C4-2B (cell line): ENCODE data around the gene CARD10.
"Not testable (repeated sequence)": the region's sequence is repeated elsewhere in the genome, so short reads cannot be mapped to it uniquely, and the experiment has no call there.

ENCODE experiments used
- ZFX ChIP-seq: fragments of 450-650 bp; IDR thresholded peaks from 2 replicates; pipeline ENCODE4 v1.6.1; 2017
- TF ChIP-seq, protein P1 (sequence below): fragments of 450-650 bp; conservative IDR thresholded peaks from 2 replicates; pipeline ENCODE4 v1.5.1; 2017; ENCODE audit warnings: mild to moderate bottlenecking

DNA sequence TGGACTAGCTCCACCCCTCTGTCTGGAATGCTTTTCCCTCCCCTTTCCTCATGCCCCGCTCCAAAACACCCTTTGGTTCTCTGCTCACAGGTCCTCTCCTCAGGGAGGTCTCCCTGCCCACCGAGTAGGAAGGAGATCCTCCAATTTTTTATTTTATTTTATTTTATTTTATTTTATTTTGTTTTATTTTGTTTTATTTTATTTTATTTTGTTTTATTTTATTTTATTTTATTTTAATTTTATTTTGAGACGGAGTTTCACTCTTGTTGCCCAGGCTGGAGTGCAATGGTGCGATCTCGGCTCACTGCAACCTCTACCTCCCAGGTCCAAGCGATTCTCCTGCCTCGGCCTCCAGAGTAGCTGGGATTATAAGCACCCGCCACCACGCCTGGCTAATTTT is 8.7 kb upstream of the CARD10 start:
- TF ChIP-seq, protein P1, sequence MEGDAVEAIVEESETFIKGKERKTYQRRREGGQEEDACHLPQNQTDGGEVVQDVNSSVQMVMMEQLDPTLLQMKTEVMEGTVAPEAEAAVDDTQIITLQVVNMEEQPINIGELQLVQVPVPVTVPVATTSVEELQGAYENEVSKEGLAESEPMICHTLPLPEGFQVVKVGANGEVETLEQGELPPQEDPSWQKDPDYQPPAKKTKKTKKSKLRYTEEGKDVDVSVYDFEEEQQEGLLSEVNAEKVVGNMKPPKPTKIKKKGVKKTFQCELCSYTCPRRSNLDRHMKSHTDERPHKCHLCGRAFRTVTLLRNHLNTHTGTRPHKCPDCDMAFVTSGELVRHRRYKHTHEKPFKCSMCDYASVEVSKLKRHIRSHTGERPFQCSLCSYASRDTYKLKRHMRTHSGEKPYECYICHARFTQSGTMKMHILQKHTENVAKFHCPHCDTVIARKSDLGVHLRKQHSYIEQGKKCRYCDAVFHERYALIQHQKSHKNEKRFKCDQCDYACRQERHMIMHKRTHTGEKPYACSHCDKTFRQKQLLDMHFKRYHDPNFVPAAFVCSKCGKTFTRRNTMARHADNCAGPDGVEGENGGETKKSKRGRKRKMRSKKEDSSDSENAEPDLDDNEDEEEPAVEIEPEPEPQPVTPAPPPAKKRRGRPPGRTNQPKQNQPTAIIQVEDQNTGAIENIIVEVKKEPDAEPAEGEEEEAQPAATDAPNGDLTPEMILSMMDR, result not testable (repeated sequence)
- TF ChIP-seq ZFX, result not testable (repeated sequence)
